Stimulated activated CD8-positive, alpha-beta memory T cell treated with anti-CD3 and anti-CD28 coated beads, Interleukin-7, amount 100 ng/mL, for 4 hours (primary cell): Measurements from ENCODE around the gene RARB.

Experiments
- DNase-seq, 2 donors: peaks; one replicate each; pipeline ENCODE4 v3.0.0-alpha.2; 2020; ENCODE audit warnings: low read depth in 2 of 2

RARB gene

GRCh38 chr3:25508433-25508832 is 80.4 kb downstream of the RARB start:
- DNase-seq, result no peak

- no peak for DNase-seq
These were observed 80.8 kb downstream of the RARB start for GRCh38 chr3:25508901-25509300.

GRCh38 chr3:25510797-25511196 is 82.7 kb downstream of the RARB start:
- no peak for DNase-seq

- DNase-seq, result no peak
These were observed 84.1 kb downstream of the RARB start for GRCh38 chr3:25511972-25512721.

GRCh38 chr3:25513642-25514266 is 85.7 kb downstream of the RARB start:
- DNase-seq, result no peak

- DNase-seq, result no peak
These were observed 87.1 kb downstream of the RARB start for GRCh38 chr3:25515171-25515570.

GRCh38 chr3:25520926-25521559 is 93.0 kb downstream of the RARB start:
- no peak for DNase-seq

- DNase-seq, result no peak
These were observed 99.3 kb downstream of the RARB start for GRCh38 chr3:25527336-25527735.

- no peak for DNase-seq
These were observed 99.7 kb downstream of the RARB start for GRCh38 chr3:25527801-25528200.

GRCh38 chr3:25531971-25532370 is 103.9 kb downstream of the RARB start:
- DNase-seq, result no peak

- DNase-seq, result no peak
These were observed 104.5 kb downstream of the RARB start for GRCh38 chr3:25532431-25533162.

GRCh38 chr3:25533399-25533798 is 105.3 kb downstream of the RARB start:
- DNase-seq, result no peak

- no peak for DNase-seq
These were observed 105.9 kb downstream of the RARB start for GRCh38 chr3:25534007-25534406.

GRCh38 chr3:25536521-25537391 is 108.7 kb downstream of the RARB start:
- DNase-seq, result no peak

- no peak for DNase-seq
These were observed 109.5 kb downstream of the RARB start for GRCh38 chr3:25537516-25537915.

GRCh38 chr3:25540273-25540672 is 112.2 kb downstream of the RARB start:
- no peak for DNase-seq

- DNase-seq, result no peak
These were observed 114.5 kb downstream of the RARB start for GRCh38 chr3:25542492-25543039.

- no peak for DNase-seq
These were observed 119.0 kb downstream of the RARB start for GRCh38 chr3:25547103-25547502.

- no peak for DNase-seq
These were observed 120.0 kb downstream of the RARB start for GRCh38 chr3:25547943-25548674.

GRCh38 chr3:25548836-25549235 is 120.8 kb downstream of the RARB start:
- DNase-seq, result no peak
